ENCODE measurements around the gene MPC1.

MPC1 gene

GRCh38 chr6:166333172-166333995 is 49.4 kb downstream of the MPC1 start:
- peaks cover 41% of the 10 kb centered on the region for H3K4me1 Mint-ChIP-seq
- H3K27ac Mint-ChIP-seq, result peak overlapping the region; percentile 27
- ATAC-seq, result peak; percentile 89
- peaks cover 41% of the 10 kb centered on the region for H3K36me3 Mint-ChIP-seq
- H3K9me3 Mint-ChIP-seq, result no peaks in the 10 kb centered on the region
- peak in 1 of 2 donors; percentile 69 for DNase-seq (ENCODE audit: low spot score in 2 of 2)
- peak overlapping the region; percentile 64 for H3K4me3 Mint-ChIP-seq

GRCh38 chr6:166331503-166332415 is 51.0 kb downstream of the MPC1 start:
- DNase-seq (ENCODE audit: low spot score in 2 of 2), result no peak
- no peak for ATAC-seq
- H3K36me3 Mint-ChIP-seq, result peaks cover 47% of the 10 kb centered on the region
- peaks cover 45% of the 10 kb centered on the region for H3K4me1 Mint-ChIP-seq
- H3K4me3 Mint-ChIP-seq, result no peak overlapping the region
- no peak overlapping the region for H3K27ac Mint-ChIP-seq
- no peaks in the 10 kb centered on the region for H3K9me3 Mint-ChIP-seq

GRCh38 chr6:166330612-166331011 is 52.1 kb downstream of the MPC1 start:
- H3K27ac Mint-ChIP-seq, result no peak overlapping the region
- H3K4me3 Mint-ChIP-seq, result no peak overlapping the region
- DNase-seq (ENCODE audit: low spot score in 2 of 2), result no peak
- peaks cover 53% of the 10 kb centered on the region for H3K36me3 Mint-ChIP-seq
- no peak for ATAC-seq
- H3K4me1 Mint-ChIP-seq, result peaks cover 46% of the 10 kb centered on the region
- H3K9me3 Mint-ChIP-seq, result no peaks in the 10 kb centered on the region

- Mint-ChIP-seq H3K4me3 (no peak overlapping the region), H3K27ac (peak overlapping the region; percentile 29), H3K4me1 (peaks cover 14% of the 10 kb centered on the region), H3K9me3 (no peaks in the 10 kb centered on the region), H3K36me3 (peaks cover 87% of the 10 kb centered on the region)
- DNase-seq (ENCODE audit: low spot score in 2 of 2), result peak in 1 of 2 donors; percentile 34
- no peak for ATAC-seq
Measured at GRCh38 chr6:166325383-166326042, 57.2 kb downstream of the MPC1 start.

GRCh38 chr6:166323395-166323794 is 59.3 kb downstream of the MPC1 start:
- Mint-ChIP-seq H3K36me3 (peaks cover 87% of the 10 kb centered on the region), H3K9me3 (no peaks in the 10 kb centered on the region), H3K27ac (no peak overlapping the region), H3K4me1 (peaks cover 24% of the 10 kb centered on the region), H3K4me3 (no peak overlapping the region)
- ATAC-seq (no peak), DNase-seq (ENCODE audit: low spot score in 2 of 2) (no peak)

GRCh38 chr6:166318649-166319600 is 63.8 kb downstream of the MPC1 start:
- H3K4me1 Mint-ChIP-seq, result peaks cover 11% of the 10 kb centered on the region
- no peak for DNase-seq (ENCODE audit: low spot score in 2 of 2)
- H3K36me3 Mint-ChIP-seq, result peaks cover 43% of the 10 kb centered on the region
- ATAC-seq, result no peak
- no peak overlapping the region for H3K4me3 Mint-ChIP-seq
- H3K27ac Mint-ChIP-seq, result peak overlapping the region; percentile 78
- H3K9me3 Mint-ChIP-seq, result no peaks in the 10 kb centered on the region

- no peak for ATAC-seq
- peaks cover 36% of the 10 kb centered on the region for H3K36me3 Mint-ChIP-seq
- H3K27ac Mint-ChIP-seq, result no peak overlapping the region
- DNase-seq (ENCODE audit: low spot score in 2 of 2), result no peak
- no peak overlapping the region for H3K4me3 Mint-ChIP-seq
- peaks cover 11% of the 10 kb centered on the region for H3K4me1 Mint-ChIP-seq
- no peaks in the 10 kb centered on the region for H3K9me3 Mint-ChIP-seq
Measured at GRCh38 chr6:166318227-166318626, 64.5 kb downstream of the MPC1 start.

- ATAC-seq (peak; percentile 34), DNase-seq (ENCODE audit: low spot score in 2 of 2) (no peak)
- Mint-ChIP-seq H3K4me3 (no peak overlapping the region), H3K9me3 (no peaks in the 10 kb centered on the region), H3K27ac (no peak overlapping the region), H3K4me1 (peaks cover 11% of the 10 kb centered on the region), H3K36me3 (peaks cover 30% of the 10 kb centered on the region)
Measured at GRCh38 chr6:166317261-166318212, 65.2 kb downstream of the MPC1 start.

- Mint-ChIP-seq H3K27ac (no peak overlapping the region), H3K4me3 (no peak overlapping the region), H3K36me3 (peaks cover 8% of the 10 kb centered on the region), H3K9me3 (no peaks in the 10 kb centered on the region), H3K4me1 (peaks cover 11% of the 10 kb centered on the region)
- DNase-seq (ENCODE audit: low spot score in 2 of 2) (no peak), ATAC-seq (no peak)
Measured at GRCh38 chr6:166315436-166315835, 67.3 kb downstream of the MPC1 start.

Measured in stimulated activated effector memory CD8-positive, alpha-beta T cell treated with anti-CD3 and anti-CD28 coated beads, Interleukin-12 subunit alpha, Interleukin-12 subunit beta, amount 100 ng/mL, for 72 hours (primary cell).